ENCODE measurements around the gene SDK2. TPM values are rescaled to one million over a fixed set of nuclear protein-coding genes. Genes with fewer than 3 reads are reported as not detected.

SDK2 gene
- total RNA-seq, 1 donor from 2014 or later = 1.4 TPM

- no peak for TF ChIP-seq CTCF (IDR thresholded peaks at IDR 0.05)
- H3K27ac ChIP-seq = no peak overlapping the region
- no peaks in the 10 kb centered on the region for H3K36me3 ChIP-seq
- intact Hi-C loops (cut with DNase I) = no loop called here
- ATAC-seq (no peak), DNase-seq (no peak)
- no peaks in the 10 kb centered on the region for H3K27me3 ChIP-seq (ENCODE audit: low read depth)
- H3K4me3 ChIP-seq = no peak overlapping the region
- H3K9me3 ChIP-seq = no peaks in the 10 kb centered on the region
- no peaks in the 10 kb centered on the region for H3K4me1 ChIP-seq
Measured at GRCh38 chr17:73379826-73380225, 264.4 kb downstream of the SDK2 start.

DNA sequence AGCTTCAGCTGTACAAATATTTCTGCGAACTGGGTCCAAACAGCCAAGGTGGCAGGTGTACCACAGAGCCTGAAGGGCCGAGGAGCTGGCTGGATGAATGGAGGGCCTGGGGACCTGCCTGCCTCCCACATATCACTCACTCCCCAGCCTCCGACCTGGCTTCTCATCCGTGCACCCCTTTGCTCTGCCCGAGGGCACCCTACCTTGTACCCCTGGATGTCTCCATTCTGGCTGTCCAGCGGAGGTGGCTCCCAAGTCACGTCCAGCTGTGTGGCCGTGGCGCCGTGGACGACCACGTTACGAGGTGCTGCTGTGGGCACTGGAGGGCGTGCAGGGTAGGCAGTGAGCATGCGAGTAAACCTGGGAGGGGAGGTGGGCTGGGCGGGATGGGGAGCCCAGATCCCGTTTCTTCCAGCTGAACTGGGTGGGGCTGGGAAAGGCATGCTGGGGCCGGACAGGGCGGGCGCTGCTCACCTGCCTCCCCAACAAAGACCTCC, 265.2 kb downstream of the SDK2 start:
- Histone ChIP-seq H3K27ac (no peak overlapping the region), H3K27me3 (ENCODE audit: low read depth) (no peaks in the 10 kb centered on the region), H3K36me3 (no peaks in the 10 kb centered on the region), H3K4me3 (no peak overlapping the region), H3K9me3 (no peaks in the 10 kb centered on the region), H3K4me1 (no peaks in the 10 kb centered on the region)
- no peak for ATAC-seq
- no peak for DNase-seq
- no peak for TF ChIP-seq CTCF (IDR thresholded peaks at IDR 0.05)
- intact Hi-C loops (cut with DNase I) = no loop called here

DNA sequence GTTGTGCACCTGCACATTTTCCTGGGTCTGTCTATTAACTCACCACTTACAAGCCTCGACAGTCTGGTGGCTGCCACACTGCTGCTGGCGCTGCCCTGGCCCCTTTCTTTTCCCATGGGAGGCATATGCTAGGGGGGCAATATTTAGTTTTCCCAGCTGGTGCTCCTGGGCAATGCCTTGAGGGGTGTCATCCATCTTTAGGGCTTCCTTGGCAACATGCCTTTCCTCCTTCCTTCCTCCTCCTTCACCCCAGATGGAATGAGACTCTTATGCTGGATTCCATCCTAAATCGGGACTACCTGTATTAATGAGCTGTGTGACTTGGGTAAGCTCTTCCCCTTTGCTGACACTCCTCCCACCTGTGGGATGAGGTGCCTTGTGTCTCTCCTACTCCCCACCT, 267.6 kb downstream of the SDK2 start:
- H3K9me3 ChIP-seq = no peaks in the 10 kb centered on the region
- no peak overlapping the region for H3K27ac ChIP-seq
- TF ChIP-seq CTCF (IDR thresholded peaks at IDR 0.05) = no peak
- H3K4me1 ChIP-seq = no peaks in the 10 kb centered on the region
- H3K27me3 ChIP-seq (ENCODE audit: low read depth) = no peaks in the 10 kb centered on the region
- DNase-seq (no peak), ATAC-seq (no peak)
- no peak overlapping the region for H3K4me3 ChIP-seq
- H3K36me3 ChIP-seq = no peaks in the 10 kb centered on the region
- intact Hi-C loops (cut with DNase I) = no loop called here

- Histone ChIP-seq H3K4me1 (no peaks in the 10 kb centered on the region), H3K9me3 (no peaks in the 10 kb centered on the region), H3K27ac (no peak overlapping the region), H3K27me3 (ENCODE audit: low read depth) (no peaks in the 10 kb centered on the region), H3K4me3 (no peak overlapping the region), H3K36me3 (no peaks in the 10 kb centered on the region)
- no peak for TF ChIP-seq CTCF (IDR thresholded peaks at IDR 0.05)
- no peak for ATAC-seq
- DNase-seq = no peak
- intact Hi-C loops (cut with DNase I) = no loop called here
Measured at GRCh38 chr17:73376152-73376551, 268.1 kb downstream of the SDK2 start.

GRCh38 chr17:73371836-73372235, 272.4 kb downstream of the SDK2 start:
- intact Hi-C loops (cut with DNase I) = no loop called here
- no peak for DNase-seq
- no peak for ATAC-seq

More at GRCh38 chr17:73371836-73372235, 272.4 kb downstream of the SDK2 start:
- Histone ChIP-seq H3K27ac (no peak overlapping the region), H3K4me3 (no peak overlapping the region), H3K36me3 (no peaks in the 10 kb centered on the region), H3K4me1 (peaks cover 1% of the 10 kb centered on the region), H3K27me3 (ENCODE audit: low read depth) (no peaks in the 10 kb centered on the region), H3K9me3 (no peaks in the 10 kb centered on the region)
- TF ChIP-seq CTCF (IDR thresholded peaks at IDR 0.05) = no peak
